SK-N-MC (cell line): ENCODE measurements around the gene CCL1.

Experiments used
- EZH2 ChIP-seq: fragments of 200-600 bp; sonication (generic); IDR thresholded peaks from one replicate; pipeline ENCODE4 v1.6.1; 2017; ENCODE audit warnings: antibody characterized with exemption
- POLR2AphosphoS5 ChIP-seq: IDR thresholded peaks from 2 replicates; pipeline ENCODE4 v1.6.1; 2012; ENCODE audit warnings: mild to moderate bottlenecking, low read depth, low read length, borderline replicate concordance

DNA sequence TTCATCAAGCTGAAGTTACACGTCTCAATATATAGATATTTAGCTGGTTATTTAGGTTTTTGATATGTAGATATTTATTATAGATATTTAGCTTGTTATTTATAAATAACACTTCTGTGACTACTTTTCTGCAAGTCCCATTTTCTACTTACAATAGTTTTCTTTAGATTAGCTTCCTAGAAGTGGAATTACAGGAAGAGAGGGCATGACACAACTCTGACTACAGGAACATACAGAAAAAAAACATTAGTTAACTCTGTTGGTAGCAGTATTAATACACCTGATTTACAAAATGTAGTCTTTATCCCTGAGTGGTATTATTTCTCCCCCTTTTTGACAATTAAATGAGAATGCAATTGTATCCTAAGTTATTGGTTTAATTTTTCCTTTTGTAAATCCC, 21.2 kb upstream of the CCL1 start:
- TF ChIP-seq EZH2: no peak
- TF ChIP-seq POLR2AphosphoS5: no peak
